ENCODE data around the gene GP5.

DNA sequence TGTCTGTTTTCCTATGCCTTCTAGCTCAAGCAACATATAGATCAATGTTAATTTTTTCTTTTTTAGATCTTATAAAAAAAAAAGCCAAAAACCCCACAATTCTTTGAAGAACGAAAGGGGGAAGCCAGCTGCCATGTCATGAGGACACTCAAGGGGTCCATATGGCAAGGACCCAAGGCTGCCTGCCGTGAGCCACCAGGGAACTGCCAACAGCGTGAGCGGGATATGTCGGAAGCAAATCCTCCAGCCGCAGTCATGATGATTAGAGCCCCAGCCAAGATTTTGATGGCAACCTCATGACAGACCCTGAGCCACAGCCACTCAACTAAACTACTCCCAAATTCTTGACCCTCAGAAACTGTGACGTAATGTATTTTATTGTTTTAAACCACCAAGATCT, 6.5 kb downstream of the GP5 start:
- TF ChIP-seq POLR2A (IDR thresholded peaks at IDR 0.05; ENCODE audit: low read depth, low read length) (no peak), SPI1 (IDR thresholded peaks at IDR 0.05; ENCODE audit: low read depth, low read length) (no peak), POLR2AphosphoS5 (IDR thresholded peaks at IDR 0.05; ENCODE audit: low read depth, low read length) (no peak), PAX5 (IDR thresholded peaks at IDR 0.05; ENCODE audit: insufficient read depth, low read length, severe bottlenecking) (no peak), TAF1 (IDR thresholded peaks at IDR 0.05; ENCODE audit: low read depth, low read length) (no peak), POU2F2 (IDR thresholded peaks at IDR 0.05; ENCODE audit: low read depth, low read length) (no peak)

Measured in GM12891 (cell line).